HEK293 (cell line): ENCODE data around the gene AHRR.

Experiments used
- CTCF ChIA-PET: fragments of 350-600 bp; formaldehyde crosslinking; extraction: SDS; loops from one replicate; lab custom pipeline; 2021; ENCODE audit warnings: antibody characterized with exemption; lab: Yijun Ruan, JAX
- POLR2A ChIA-PET: fragments of 300-600 bp; formaldehyde crosslinking; extraction: SDS; loops from one replicate; lab custom pipeline; 2020; ENCODE audit warnings: antibody characterized with exemption, inconsistent platforms; lab: Yijun Ruan, JAX
- H3K27ac ChIP-seq: fragments of 200-500 bp; sonication (Bioruptor generic); 2 replicates; pipeline ENCODE4 v1.5.1; 2014; ENCODE audit warnings: low read depth, low read length, control low read depth, inconsistent platforms; ENCODE audit errors: extremely low read depth
- H3K36me3 ChIP-seq, 2 experiments: fragments of 200-500 bp in 1 of 2; sonication (Bioruptor generic) in 1 of 2; 1 replicate in 1 of 2; 2 replicates in 1 of 2; pipeline ENCODE4 v1.5.1; 2014 to 2017; ENCODE audit warnings: inconsistent platforms in 2 of 2, low read length in 2 of 2; ENCODE audit not compliant: control insufficient read depth in 2 of 2, insufficient read depth in 1 of 2
- H3K4me1 ChIP-seq: fragments of 200-500 bp; sonication (Bioruptor generic); 2 replicates; pipeline ENCODE4 v1.5.1; 2014; ENCODE audit warnings: mild to moderate bottlenecking, low read length, inconsistent platforms; ENCODE audit not compliant: control insufficient read depth, insufficient read depth
- H3K4me3 ChIP-seq: 2 replicates; pipeline ENCODE4 v1.5.1; 2011; ENCODE audit warnings: low read depth, mild to moderate bottlenecking, control low read depth, low read length, moderate library complexity
- H3K9me3 ChIP-seq: fragments of 200-500 bp; sonication (Bioruptor generic); 2 replicates; pipeline ENCODE4 v1.5.1; 2014; ENCODE audit warnings: low read depth, low read length, inconsistent platforms; ENCODE audit not compliant: control insufficient read depth, insufficient read depth
- GFI1B ChIP-seq: fragments of 450-650 bp; formaldehyde crosslinking; IDR thresholded peaks from 2 replicates; pipeline ENCODE4 v1.5.1; 2016; ENCODE audit warnings: missing biosample characterization, missing genetic modification characterization
- HOXD13 ChIP-seq: sonication (generic); formaldehyde crosslinking; IDR thresholded peaks from 2 replicates; pipeline ENCODE4 v1.8.0; 2022; ENCODE audit warnings: missing genetic modification reagents, borderline replicate concordance
- IKZF3 ChIP-seq: fragments of 450-650 bp; IDR thresholded peaks from 2 replicates; pipeline ENCODE4 v1.5.0; 2018; ENCODE audit warnings: missing biosample characterization, mild to moderate bottlenecking, missing genetic modification characterization, moderate library complexity
- MZF1 ChIP-seq: fragments of 450-650 bp; formaldehyde crosslinking; IDR thresholded peaks from 2 replicates; pipeline ENCODE4 v1.5.1; 2017; ENCODE audit warnings: missing biosample characterization, missing genetic modification characterization, borderline replicate concordance
- RBAK ChIP-seq: fragments of 450-650 bp; formaldehyde crosslinking; IDR thresholded peaks from 2 replicates; pipeline ENCODE4 v1.5.1; 2016; ENCODE audit warnings: missing biosample characterization, missing genetic modification characterization
- ZBTB7A ChIP-seq: fragments of 450-650 bp; formaldehyde crosslinking; IDR thresholded peaks from 2 replicates; pipeline ENCODE4 v1.5.1; 2016; ENCODE audit warnings: low read depth, missing biosample characterization, missing genetic modification characterization
- ZFP41 ChIP-seq: fragments of 450-650 bp; formaldehyde crosslinking; IDR thresholded peaks from 2 replicates; pipeline ENCODE4 v1.5.1; 2016; ENCODE audit warnings: missing biosample characterization, missing genetic modification characterization, borderline replicate concordance
- ZIC2 ChIP-seq: fragments of 450-650 bp; formaldehyde crosslinking; IDR thresholded peaks from 2 replicates; pipeline ENCODE4 v1.5.1; 2016; ENCODE audit warnings: missing biosample characterization, missing genetic modification characterization
- ZNF138 ChIP-seq: fragments of 450-650 bp; formaldehyde crosslinking; IDR thresholded peaks from 2 replicates; pipeline ENCODE4 v1.5.1; 2016; ENCODE audit warnings: missing biosample characterization, missing genetic modification characterization, borderline replicate concordance
- ZNF214 ChIP-seq: fragments of 450-650 bp; formaldehyde crosslinking; IDR thresholded peaks from 2 replicates; pipeline ENCODE4 v1.5.1; 2017; ENCODE audit warnings: missing biosample characterization, mild to moderate bottlenecking, missing genetic modification characterization, borderline replicate concordance
- ZNF274 ChIP-seq, 2 experiments: fragments of 200-500 bp in 1 of 2; fragments of 450-650 bp in 1 of 2; sonication (Bioruptor generic) in 1 of 2; formaldehyde crosslinking in 1 of 2; IDR thresholded peaks; 2 replicates each; pipeline versions ENCODE4 v1.5.1 to v1.6.1; 2014 to 2016; ENCODE audit warnings: borderline replicate concordance in 1 of 2, inconsistent platforms in 1 of 2, low read length in 1 of 2, missing biosample characterization in 1 of 2, missing genetic modification characterization in 1 of 2
- ZNF354C ChIP-seq: fragments of 450-650 bp; formaldehyde crosslinking; IDR thresholded peaks from 2 replicates; pipeline ENCODE4 v1.5.1; 2016; ENCODE audit warnings: missing biosample characterization, missing genetic modification characterization, low read depth, borderline replicate concordance
- ZNF48 ChIP-seq: fragments of 450-650 bp; formaldehyde crosslinking; IDR thresholded peaks from 2 replicates; pipeline ENCODE4 v1.5.1; 2016; ENCODE audit warnings: missing biosample characterization, missing genetic modification characterization
- ZNF530 ChIP-seq: fragments of 450-650 bp; formaldehyde crosslinking; IDR thresholded peaks from 2 replicates; pipeline ENCODE4 v1.5.1; 2016; ENCODE audit warnings: low read depth, missing biosample characterization, missing genetic modification characterization
- ZNF561 ChIP-seq: fragments of 450-650 bp; IDR thresholded peaks from 2 replicates; pipeline ENCODE4 v1.5.1; 2018; ENCODE audit warnings: missing biosample characterization, missing genetic modification characterization, borderline replicate concordance
- ZNF621 ChIP-seq: fragments of 450-650 bp; formaldehyde crosslinking; IDR thresholded peaks from 2 replicates; pipeline ENCODE4 v1.5.1; 2017; ENCODE audit warnings: missing biosample characterization, missing genetic modification characterization
- ZNF624 ChIP-seq: fragments of 450-650 bp; formaldehyde crosslinking; IDR thresholded peaks from 2 replicates; pipeline ENCODE4 v1.5.1; 2017; ENCODE audit warnings: missing biosample characterization, missing genetic modification characterization
- ZNF768 ChIP-seq: fragments of 450-650 bp; formaldehyde crosslinking; IDR thresholded peaks from 2 replicates; pipeline ENCODE4 v1.5.1; 2018; ENCODE audit warnings: missing biosample characterization, mild to moderate bottlenecking, missing genetic modification characterization
- ZNF776 ChIP-seq: fragments of 450-650 bp; formaldehyde crosslinking; IDR thresholded peaks from 2 replicates; pipeline ENCODE4 v1.5.0; 2017; ENCODE audit warnings: missing biosample characterization, missing genetic modification characterization, borderline replicate concordance
- ZNF791 ChIP-seq: fragments of 450-650 bp; formaldehyde crosslinking; IDR thresholded peaks from 2 replicates; pipeline ENCODE4 v1.5.1; 2016; ENCODE audit warnings: missing biosample characterization, missing genetic modification characterization
- ZNF792 ChIP-seq: fragments of 450-650 bp; formaldehyde crosslinking; IDR thresholded peaks from 2 replicates; pipeline ENCODE4 v1.5.1; 2016; ENCODE audit warnings: missing biosample characterization, missing genetic modification characterization
- ZNF843 ChIP-seq: fragments of 450-650 bp; formaldehyde crosslinking; IDR thresholded peaks from 2 replicates; pipeline ENCODE4 v1.5.1; 2016; ENCODE audit warnings: missing biosample characterization, missing genetic modification characterization
- TF ChIP-seq, protein P1 (sequence below): fragments of 450-650 bp; formaldehyde crosslinking; IDR thresholded peaks from 2 replicates; pipeline ENCODE4 v1.5.1; 2016; ENCODE audit warnings: missing biosample characterization, missing genetic modification characterization, borderline replicate concordance
- TF ChIP-seq, protein P2 (sequence below): fragments of 450-650 bp; formaldehyde crosslinking; IDR thresholded peaks from 2 replicates; pipeline ENCODE4 v1.5.1; 2017; ENCODE audit warnings: missing biosample characterization, missing genetic modification characterization
- TF ChIP-seq, protein P3 (sequence below): fragments of 450-650 bp; formaldehyde crosslinking; IDR thresholded peaks from 2 replicates; pipeline ENCODE4 v1.5.1; 2016; ENCODE audit warnings: missing biosample characterization, missing genetic modification characterization
- TF ChIP-seq, protein P4 (sequence below): fragments of 450-650 bp; formaldehyde crosslinking; IDR thresholded peaks from 2 replicates; pipeline ENCODE4 v1.5.1; 2016; ENCODE audit warnings: missing biosample characterization, missing genetic modification characterization

AHRR gene

DNA sequence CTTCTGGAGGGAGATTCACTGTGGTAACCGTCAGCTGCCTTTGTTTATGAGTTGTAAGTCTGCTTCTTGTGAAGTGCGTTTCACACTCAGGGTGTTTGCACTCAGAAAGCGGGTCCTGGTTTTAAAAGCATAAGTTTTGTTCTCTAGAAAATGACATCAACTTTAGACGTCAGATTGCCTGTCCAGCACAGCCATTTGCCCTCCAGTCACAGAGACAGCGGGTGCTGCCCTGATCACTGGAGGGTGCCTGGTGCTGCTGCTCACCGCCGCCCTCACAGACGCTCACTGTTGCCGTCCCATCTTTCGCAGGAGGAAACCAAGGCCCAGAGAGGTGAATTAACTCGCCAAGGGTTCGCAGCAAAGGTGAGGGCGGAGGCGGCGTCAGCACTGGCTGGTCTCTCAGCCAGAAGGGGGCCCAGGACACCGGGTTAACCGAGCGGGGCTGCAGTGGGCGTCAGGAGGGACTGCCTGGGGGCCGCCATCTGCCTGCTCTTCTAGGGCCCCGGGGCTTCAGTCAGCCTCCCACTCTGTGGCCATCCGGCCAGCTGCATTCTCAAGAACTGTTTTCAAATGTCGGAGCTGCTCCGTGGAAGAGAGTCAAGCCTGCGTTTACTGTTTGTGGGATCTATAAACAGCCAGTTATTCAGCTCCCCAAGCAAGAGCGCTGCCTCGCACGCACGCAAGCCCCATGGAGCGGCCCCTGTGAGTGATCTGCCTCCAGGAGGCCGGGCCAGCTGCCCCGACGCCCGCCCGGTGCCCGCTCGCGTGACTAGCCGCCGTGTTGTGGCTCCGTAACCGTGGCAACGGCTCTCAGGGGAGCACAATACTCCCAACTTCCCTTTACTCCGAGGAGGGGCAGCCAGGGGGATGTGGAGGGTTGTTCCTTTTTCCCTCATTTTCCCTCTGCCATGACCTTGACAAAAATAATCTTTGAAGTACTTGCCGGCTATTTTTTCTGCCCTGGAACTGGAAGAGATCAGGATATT is 78.1 kb downstream of the AHRR start:
- POLR2A ChIA-PET = interaction anchor here (0.6 kb wide), 1 partner anchor 25 kb away, joined by 3 read pairs; no protein-coding TSS in a partner anchor
- CTCF ChIA-PET = interaction anchor here (0.7 to 1.0 kb wide), 3 partner anchors 25 to 34 kb away, joined by 3 to 5 read pairs (median 4); no protein-coding TSS in a partner anchor
- Histone ChIP-seq H3K9me3 (no peaks in the 10 kb centered on the region), H3K4me1 (peaks cover 18% of the 10 kb centered on the region), H3K4me3 (no peak overlapping the region), H3K36me3 (no peaks in the 10 kb centered on the region), H3K27ac (peak overlapping the region; percentile 91)
- TF ChIP-seq IKZF3 (tag by site-specific recombination) (peak; percentile 100), RBAK (tag by site-specific recombination) (no peak), ZNF48 (tag by site-specific recombination) (no peak), ZNF791 (no peak), ZNF843 (peak; percentile 90), ZNF530 (tag by site-specific recombination) (no peak), ZNF776 (tag by site-specific recombination) (no peak), HOXD13 (no peak), ZNF792 (tag by site-specific recombination) (no peak), ZNF621 (tag by site-specific recombination) (no peak), ZNF214 (no peak), ZNF354C (tag by site-specific recombination) (no peak), ZNF274 (IDR thresholded peaks at IDR 0.05; ENCODE audit: low read length) (no peak), ZNF274 (tag by site-specific recombination; IDR thresholded peaks at IDR 0.05; ENCODE audit: borderline replicate concordance) (no peak), ZBTB7A (tag by site-specific recombination) (no peak), ZNF561 (peak; percentile 91), MZF1 (tag by site-specific recombination) (peak; percentile 85; the same call in 1 of the 2 replicates), GFI1B (tag by site-specific recombination) (no peak), ZNF138 (no peak), ZNF768 (tag by site-specific recombination) (peak; percentile 65), ZFP41 (tag by site-specific recombination) (no peak), ZNF624 (tag by site-specific recombination) (no peak), ZIC2 (tag by site-specific recombination) (peak; percentile 95)
- TF ChIP-seq, protein P1, sequence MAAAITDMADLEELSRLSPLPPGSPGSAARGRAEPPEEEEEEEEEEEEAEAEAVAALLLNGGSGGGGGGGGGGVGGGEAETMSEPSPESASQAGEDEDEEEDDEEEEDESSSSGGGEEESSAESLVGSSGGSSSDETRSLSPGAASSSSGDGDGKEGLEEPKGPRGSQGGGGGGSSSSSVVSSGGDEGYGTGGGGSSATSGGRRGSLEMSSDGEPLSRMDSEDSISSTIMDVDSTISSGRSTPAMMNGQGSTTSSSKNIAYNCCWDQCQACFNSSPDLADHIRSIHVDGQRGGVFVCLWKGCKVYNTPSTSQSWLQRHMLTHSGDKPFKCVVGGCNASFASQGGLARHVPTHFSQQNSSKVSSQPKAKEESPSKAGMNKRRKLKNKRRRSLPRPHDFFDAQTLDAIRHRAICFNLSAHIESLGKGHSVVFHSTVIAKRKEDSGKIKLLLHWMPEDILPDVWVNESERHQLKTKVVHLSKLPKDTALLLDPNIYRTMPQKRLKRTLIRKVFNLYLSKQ = no peak
- TF ChIP-seq, protein P2, sequence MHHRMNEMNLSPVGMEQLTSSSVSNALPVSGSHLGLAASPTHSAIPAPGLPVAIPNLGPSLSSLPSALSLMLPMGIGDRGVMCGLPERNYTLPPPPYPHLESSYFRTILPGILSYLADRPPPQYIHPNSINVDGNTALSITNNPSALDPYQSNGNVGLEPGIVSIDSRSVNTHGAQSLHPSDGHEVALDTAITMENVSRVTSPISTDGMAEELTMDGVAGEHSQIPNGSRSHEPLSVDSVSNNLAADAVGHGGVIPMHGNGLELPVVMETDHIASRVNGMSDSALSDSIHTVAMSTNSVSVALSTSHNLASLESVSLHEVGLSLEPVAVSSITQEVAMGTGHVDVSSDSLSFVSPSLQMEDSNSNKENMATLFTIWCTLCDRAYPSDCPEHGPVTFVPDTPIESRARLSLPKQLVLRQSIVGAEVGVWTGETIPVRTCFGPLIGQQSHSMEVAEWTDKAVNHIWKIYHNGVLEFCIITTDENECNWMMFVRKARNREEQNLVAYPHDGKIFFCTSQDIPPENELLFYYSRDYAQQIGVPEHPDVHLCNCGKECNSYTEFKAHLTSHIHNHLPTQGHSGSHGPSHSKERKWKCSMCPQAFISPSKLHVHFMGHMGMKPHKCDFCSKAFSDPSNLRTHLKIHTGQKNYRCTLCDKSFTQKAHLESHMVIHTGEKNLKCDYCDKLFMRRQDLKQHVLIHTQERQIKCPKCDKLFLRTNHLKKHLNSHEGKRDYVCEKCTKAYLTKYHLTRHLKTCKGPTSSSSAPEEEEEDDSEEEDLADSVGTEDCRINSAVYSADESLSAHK (tag by site-specific recombination) = peak; percentile 90
- TF ChIP-seq, protein P3, sequence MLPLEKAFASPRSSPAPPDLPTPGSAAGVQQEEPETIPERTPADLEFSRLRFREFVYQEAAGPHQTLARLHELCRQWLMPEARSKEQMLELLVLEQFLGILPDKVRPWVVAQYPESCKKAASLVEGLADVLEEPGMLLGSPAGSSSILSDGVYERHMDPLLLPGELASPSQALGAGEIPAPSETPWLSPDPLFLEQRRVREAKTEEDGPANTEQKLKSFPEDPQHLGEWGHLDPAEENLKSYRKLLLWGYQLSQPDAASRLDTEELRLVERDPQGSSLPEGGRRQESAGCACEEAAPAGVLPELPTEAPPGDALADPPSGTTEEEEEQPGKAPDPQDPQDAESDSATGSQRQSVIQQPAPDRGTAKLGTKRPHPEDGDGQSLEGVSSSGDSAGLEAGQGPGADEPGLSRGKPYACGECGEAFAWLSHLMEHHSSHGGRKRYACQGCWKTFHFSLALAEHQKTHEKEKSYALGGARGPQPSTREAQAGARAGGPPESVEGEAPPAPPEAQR = no peak
- TF ChIP-seq, protein P4, sequence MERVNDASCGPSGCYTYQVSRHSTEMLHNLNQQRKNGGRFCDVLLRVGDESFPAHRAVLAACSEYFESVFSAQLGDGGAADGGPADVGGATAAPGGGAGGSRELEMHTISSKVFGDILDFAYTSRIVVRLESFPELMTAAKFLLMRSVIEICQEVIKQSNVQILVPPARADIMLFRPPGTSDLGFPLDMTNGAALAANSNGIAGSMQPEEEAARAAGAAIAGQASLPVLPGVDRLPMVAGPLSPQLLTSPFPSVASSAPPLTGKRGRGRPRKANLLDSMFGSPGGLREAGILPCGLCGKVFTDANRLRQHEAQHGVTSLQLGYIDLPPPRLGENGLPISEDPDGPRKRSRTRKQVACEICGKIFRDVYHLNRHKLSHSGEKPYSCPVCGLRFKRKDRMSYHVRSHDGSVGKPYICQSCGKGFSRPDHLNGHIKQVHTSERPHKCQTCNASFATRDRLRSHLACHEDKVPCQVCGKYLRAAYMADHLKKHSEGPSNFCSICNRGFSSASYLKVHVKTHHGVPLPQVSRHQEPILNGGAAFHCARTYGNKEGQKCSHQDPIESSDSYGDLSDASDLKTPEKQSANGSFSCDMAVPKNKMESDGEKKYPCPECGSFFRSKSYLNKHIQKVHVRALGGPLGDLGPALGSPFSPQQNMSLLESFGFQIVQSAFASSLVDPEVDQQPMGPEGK (tag by site-specific recombination) = peak; percentile 95
